ENCODE results near the gene ARHGEF37.

GRCh38 chr5:149640350-149640999 lies 59.2 kb downstream of the ARHGEF37 start:
- TF ChIP-seq CTCF (IDR thresholded peaks at IDR 0.05 in 2 of 3, conservative IDR thresholded peaks at IDR 0.05 in 1 of 3; ENCODE audit: insufficient read depth in 2 of 3, low read depth in 1 of 3, low read length in 3 of 3) = no peak
- no peak for TF ChIP-seq FOS (IDR thresholded peaks at IDR 0.05; ENCODE audit: extremely low read depth, insufficient read length)
- TF ChIP-seq ZNF592 (IDR thresholded peaks at IDR 0.05) = no peak
- no peak for TF ChIP-seq CEBPB (tag; IDR thresholded peaks at IDR 0.05)
- TF ChIP-seq EP400 (IDR thresholded peaks at IDR 0.05) = no peak
- no peak for TF ChIP-seq SRF (CRISPR knock-in tag; IDR thresholded peaks at IDR 0.05)
- no peak for TF ChIP-seq MNT (conservative IDR thresholded peaks at IDR 0.05)

Measured in K562 (cell line).